ENCODE results near the gene FBXO42. TPM values are rescaled to one million over a fixed set of nuclear protein-coding genes. Genes with fewer than 3 reads are reported as not detected.

Gene FBXO42
- total and polyA plus RNA-seq, 2 of the 13 experiments (the other 11 are each of a cell fraction or from before 2014, with no cell fraction given) = 7.6 to 17.5 TPM

GRCh38 chr1:16239972-16240491, 112.2 kb downstream of the FBXO42 start:
- Histone ChIP-seq H3K27ac (ENCODE audit: extremely low read length, insufficient read depth, low read length) (no peak overlapping the region), H4K20me1 (ENCODE audit: insufficient read depth, low read length) (no peaks in the 10 kb centered on the region), H3K4me2 (ENCODE audit: low read depth, low read length) (no peak overlapping the region), H3K27me3 (ENCODE audit: control insufficient read depth in 1 of 2, insufficient read depth in 2 of 2, low read length in 2 of 2) (no peaks in the 10 kb centered on the region), H3K79me2 (ENCODE audit: insufficient read depth, low read length) (no peaks in the 10 kb centered on the region), H3K4me1 (ENCODE audit: insufficient read depth, low read length) (peaks cover 58% of the 10 kb centered on the region), H2AFZ (ENCODE audit: low read length) (no peak overlapping the region), H3K36me3 (replicated peaks in 1 of 2; ENCODE audit: control insufficient read depth in 1 of 2, insufficient read depth in 2 of 2, low read length in 2 of 2) (no peaks in the 10 kb centered on the region), H3K4me3 (replicated peaks in 1 of 3; ENCODE audit: insufficient read depth in 1 of 3, low read depth in 2 of 3, low read length in 3 of 3) (no peak overlapping the region), H3K9ac (ENCODE audit: insufficient read depth, low read depth, low read length) (no peak overlapping the region), H3K9me3 (ENCODE audit: low read length) (no peaks in the 10 kb centered on the region)
- no TSS peak for BruUV-seq (replicated peaks)
- WGBS (ENCODE audit: low lambda C conversion rate) = 85% methylated on average over 2 of the region's 2 CpGs
- TF ChIP-seq ZNF12 (CRISPR knock-in tag; IDR thresholded peaks at IDR 0.05) (peak; percentile 81), GATAD2A (CRISPR knock-in tag; IDR thresholded peaks at IDR 0.05) (no peak)
- intact Hi-C loops (cut with micrococcal nuclease; ENCODE audit: unreplicated experiment) (no loop called here), in situ Hi-C loops (cut with HindIII; ENCODE audit: extremely low pct_ligation_motif_present, low pct_unique_long_range_greater_than_20kb) (loop anchor here (5.0 kb wide), 2 partner anchors 33 to 163 kb away; no protein-coding TSS in a partner anchor)
- ChIA-PET POLR2A (no interaction called here), CTCF (ENCODE audit: low intra/inter-chr PET ratio, low total read pairs) (no interaction called here)
- FAIRE-seq = peak; percentile 26
- ATAC-seq = no peak
- no peak for DNase-seq (ENCODE audit: low spot score)

GRCh38 chr1:16237343-16237830, 114.9 kb downstream of the FBXO42 start:
- no peak for DNase-seq (ENCODE audit: low spot score)
- intact Hi-C loops (cut with micrococcal nuclease; ENCODE audit: unreplicated experiment) = loop anchor here (2.0 kb wide), 2 partner anchors 33 to 159 kb away; no protein-coding TSS in a partner anchor
- Histone ChIP-seq H3K36me3 (replicated peaks in 1 of 2; ENCODE audit: control insufficient read depth in 1 of 2, insufficient read depth in 2 of 2, low read length in 2 of 2) (no peaks in the 10 kb centered on the region), H3K79me2 (ENCODE audit: insufficient read depth, low read length) (no peaks in the 10 kb centered on the region), H3K9ac (ENCODE audit: insufficient read depth, low read depth, low read length) (peak overlapping the region; percentile 59), H3K4me1 (ENCODE audit: insufficient read depth, low read length) (peaks cover 57% of the 10 kb centered on the region), H3K9me3 (ENCODE audit: low read length) (no peaks in the 10 kb centered on the region), H3K4me3 (replicated peaks in 1 of 3; ENCODE audit: insufficient read depth in 1 of 3, low read depth in 2 of 3, low read length in 3 of 3) (peak overlapping the region; percentile 66 to 79 (median 67)), H3K27me3 (ENCODE audit: control insufficient read depth in 1 of 2, insufficient read depth in 2 of 2, low read length in 2 of 2) (no peaks in the 10 kb centered on the region), H3K27ac (ENCODE audit: extremely low read length, insufficient read depth, low read length) (peak overlapping the region; percentile 31), H4K20me1 (ENCODE audit: insufficient read depth, low read length) (no peaks in the 10 kb centered on the region), H3K4me2 (ENCODE audit: low read depth, low read length) (peak overlapping the region; percentile 97), H2AFZ (ENCODE audit: low read length) (peak overlapping the region; percentile 62)
- CTCF ChIA-PET (ENCODE audit: low intra/inter-chr PET ratio, low total read pairs) = no interaction called here
- FAIRE-seq = no peak
- WGBS (ENCODE audit: low lambda C conversion rate) = 0% methylated on average over 6 of the region's 6 CpGs
- POLR2A ChIA-PET = interaction anchor here (1.5 to 2.0 kb wide), 2 partner anchors 20 to 31 kb away, joined by 5 to 7 read pairs; no protein-coding TSS in a partner anchor
- in situ Hi-C loops (cut with HindIII; ENCODE audit: extremely low pct_ligation_motif_present, low pct_unique_long_range_greater_than_20kb) = no loop called here
- BruUV-seq (replicated peaks) = no TSS peak
- ATAC-seq = 0 out of 3 replicates have a peak, but pooled peaks have one; percentile 2
- TF ChIP-seq RAD21 (CRISPR knock-in tag; IDR thresholded peaks at IDR 0.05) = no peak
- no peak for TF ChIP-seq NFRKB (IDR thresholded peaks at IDR 0.05)
- TF ChIP-seq SNAPC5 (CRISPR knock-in tag; IDR thresholded peaks at IDR 0.05; ENCODE audit: borderline replicate concordance) = 0 out of 2 replicates have a peak, but pooled peaks have one; percentile 55
- no peak for TF ChIP-seq TRIM24 (CRISPR knock-in tag; IDR thresholded peaks at IDR 0.05)
- TF ChIP-seq ZNF720 (CRISPR knock-in tag; IDR thresholded peaks at IDR 0.05) = no peak
- no peak for TF ChIP-seq DNMT1 (CRISPR knock-in tag; IDR thresholded peaks at IDR 0.05)
- TF ChIP-seq PAWR (CRISPR knock-in tag; IDR thresholded peaks at IDR 0.05; ENCODE audit: borderline replicate concordance) = no peak
- no peak for TF ChIP-seq ZNF770 (CRISPR knock-in tag; IDR thresholded peaks at IDR 0.05)
- TF ChIP-seq SNAPC2 (CRISPR knock-in tag; IDR thresholded peaks at IDR 0.05) = 0 out of 2 replicates have a peak, but pooled peaks have one; percentile 11
- TF ChIP-seq SKI (IDR thresholded peaks at IDR 0.05; ENCODE audit: partially characterized antibody) = no peak
- no peak for TF ChIP-seq SMARCC2 (IDR thresholded peaks at IDR 0.05)
- TF ChIP-seq MAFF (IDR thresholded peaks at IDR 0.05; ENCODE audit: low read depth, low read length) = no peak
